Astrocyte (in vitro differentiated cells and primary cell): ENCODE results near the gene UCHL1. TPM values are rescaled to one million over a fixed set of nuclear protein-coding genes. Genes with fewer than 3 reads are reported as not detected.
"Not testable (repeated sequence)": the region's sequence is repeated elsewhere in the genome, so short reads cannot be mapped to it uniquely, and the experiment has no call there.

Experiments used
- DNase-seq: peaks from one replicate; pipeline ENCODE4 v3.0.0-alpha.2; 2010; ENCODE audit warnings: low read depth
- FAIRE-seq: peaks from 2 replicates; lab custom pipeline; 2011; peaks lifted over from hg19 to GRCh38; lab: Jason Lieb, UNC
- H2AFZ ChIP-seq: 2 replicates; pipeline ENCODE4 v1.6.0; 2012; ENCODE audit warnings: low read depth, low read length, inconsistent platforms
- H3K27ac ChIP-seq: 2 replicates; pipeline ENCODE4 v1.5.1; 2011; ENCODE audit warnings: low read depth, low read length, inconsistent platforms
- H3K27me3 ChIP-seq: 2 replicates; pipeline ENCODE4 v1.6.0; 2011; ENCODE audit warnings: low read length, inconsistent platforms; ENCODE audit not compliant: insufficient read depth
- H3K36me3 ChIP-seq: 2 replicates; pipeline ENCODE4 v1.5.1; 2011; ENCODE audit warnings: low read length, inconsistent platforms; ENCODE audit not compliant: insufficient read depth
- H3K4me1 ChIP-seq: 2 replicates; pipeline ENCODE4 v1.5.1; 2011; ENCODE audit warnings: low read length, inconsistent platforms; ENCODE audit not compliant: insufficient read depth
- H3K4me2 ChIP-seq: 2 replicates; pipeline ENCODE4 v1.6.0; 2012; ENCODE audit warnings: low read length, inconsistent platforms
- H3K4me3 ChIP-seq: 2 replicates; pipeline ENCODE4 v1.5.1; 2011; ENCODE audit warnings: low read depth, mild to moderate bottlenecking, low read length, inconsistent platforms; ENCODE audit not compliant: insufficient read depth
- H3K79me2 ChIP-seq: 2 replicates; pipeline ENCODE4 v1.6.0; 2012; ENCODE audit warnings: mild to moderate bottlenecking, low read length, inconsistent platforms; ENCODE audit not compliant: insufficient read depth
- H3K9ac ChIP-seq: 2 replicates; pipeline ENCODE4 v1.6.0; 2012; ENCODE audit warnings: mild to moderate bottlenecking, low read length, inconsistent platforms
- H3K9me3 ChIP-seq: 2 replicates; pipeline ENCODE4 v1.5.1; 2012; ENCODE audit warnings: low read depth, mild to moderate bottlenecking, low read length, inconsistent platforms; ENCODE audit not compliant: insufficient read depth
- H4K20me1 ChIP-seq: 2 replicates; pipeline ENCODE4 v1.6.0; 2012; ENCODE audit warnings: low read length, inconsistent platforms; ENCODE audit not compliant: insufficient read depth
- H3K27ac Mint-ChIP-seq: one replicate; pipeline ENCODE4 v1.8.0; 2021; ENCODE audit warnings: mild to moderate bottlenecking, mixed read lengths; ENCODE audit not compliant: unreplicated experiment
- H3K27me3 Mint-ChIP-seq: one replicate; pipeline ENCODE4 v1.8.0; 2021; ENCODE audit warnings: low read depth, mixed read lengths; ENCODE audit not compliant: unreplicated experiment
- H3K36me3 Mint-ChIP-seq: one replicate; pipeline ENCODE4 v1.8.0; 2021; ENCODE audit warnings: low read depth, mixed read lengths; ENCODE audit not compliant: unreplicated experiment
- H3K4me1 Mint-ChIP-seq: one replicate; pipeline ENCODE4 v1.8.0; 2021; ENCODE audit warnings: low read depth, mixed read lengths; ENCODE audit not compliant: unreplicated experiment
- H3K4me3 Mint-ChIP-seq: one replicate; pipeline ENCODE4 v1.8.0; 2021; ENCODE audit warnings: mild to moderate bottlenecking, moderate library complexity, mixed read lengths; ENCODE audit not compliant: unreplicated experiment
- H3K9me3 Mint-ChIP-seq: one replicate; pipeline ENCODE4 v1.8.0; 2021; ENCODE audit warnings: mild to moderate bottlenecking, mixed read lengths; ENCODE audit not compliant: unreplicated experiment
- EZH2 ChIP-seq: IDR thresholded peaks from 2 replicates; pipeline ENCODE4 v1.6.1; 2012; ENCODE audit warnings: mild to moderate bottlenecking, low read length, inconsistent platforms; ENCODE audit not compliant: insufficient read depth
- total RNA-seq: library from RNA; stranded (reverse); gene quantifications from 2 replicates; pipeline ENCODE4 v1.2.1, GENCODE V29; 2021
- TF ChIP-seq, protein P1 (sequence below): IDR thresholded peaks from 2 replicates; pipeline ENCODE4 v1.5.1; 2011; ENCODE audit warnings: low read depth, mild to moderate bottlenecking, inconsistent platforms, low read length, moderate library complexity; ENCODE audit not compliant: insufficient read depth

UCHL1 gene
- total RNA-seq, 1 donor from 2014 or later, result 1,154 TPM

DNA sequence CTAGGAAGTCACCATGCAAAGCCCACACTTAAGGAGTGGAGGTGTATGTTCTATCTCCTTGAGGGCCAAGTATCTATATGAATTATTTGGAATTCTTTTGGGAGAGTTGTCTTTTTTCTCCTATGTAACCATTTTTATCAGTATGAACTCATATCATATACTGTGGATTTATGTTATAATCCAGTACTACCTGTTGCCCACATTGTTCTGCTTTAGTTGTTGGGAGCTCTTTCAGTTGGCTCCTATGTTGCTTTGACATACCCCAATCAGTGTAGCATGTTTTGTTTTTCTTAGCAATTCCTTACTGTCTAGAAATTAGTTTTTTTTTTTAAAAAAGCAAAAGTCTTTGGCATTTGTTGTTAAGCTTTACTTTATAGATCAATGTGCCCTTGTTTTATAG is 13.0 kb downstream of the UCHL1 start:
- no peak overlapping the region for H3K4me3 ChIP-seq
- no peak overlapping the region for H3K27ac ChIP-seq
- FAIRE-seq (no peak), DNase-seq (no peak)
- no peaks in the 10 kb centered on the region for H3K4me1 ChIP-seq
- TF ChIP-seq, protein P1, sequence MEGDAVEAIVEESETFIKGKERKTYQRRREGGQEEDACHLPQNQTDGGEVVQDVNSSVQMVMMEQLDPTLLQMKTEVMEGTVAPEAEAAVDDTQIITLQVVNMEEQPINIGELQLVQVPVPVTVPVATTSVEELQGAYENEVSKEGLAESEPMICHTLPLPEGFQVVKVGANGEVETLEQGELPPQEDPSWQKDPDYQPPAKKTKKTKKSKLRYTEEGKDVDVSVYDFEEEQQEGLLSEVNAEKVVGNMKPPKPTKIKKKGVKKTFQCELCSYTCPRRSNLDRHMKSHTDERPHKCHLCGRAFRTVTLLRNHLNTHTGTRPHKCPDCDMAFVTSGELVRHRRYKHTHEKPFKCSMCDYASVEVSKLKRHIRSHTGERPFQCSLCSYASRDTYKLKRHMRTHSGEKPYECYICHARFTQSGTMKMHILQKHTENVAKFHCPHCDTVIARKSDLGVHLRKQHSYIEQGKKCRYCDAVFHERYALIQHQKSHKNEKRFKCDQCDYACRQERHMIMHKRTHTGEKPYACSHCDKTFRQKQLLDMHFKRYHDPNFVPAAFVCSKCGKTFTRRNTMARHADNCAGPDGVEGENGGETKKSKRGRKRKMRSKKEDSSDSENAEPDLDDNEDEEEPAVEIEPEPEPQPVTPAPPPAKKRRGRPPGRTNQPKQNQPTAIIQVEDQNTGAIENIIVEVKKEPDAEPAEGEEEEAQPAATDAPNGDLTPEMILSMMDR, result no peak
- no peak for TF ChIP-seq EZH2
- no peaks in the 10 kb centered on the region for H3K79me2 ChIP-seq
- H3K9me3 Mint-ChIP-seq, result no peaks in the 10 kb centered on the region
- no peaks in the 10 kb centered on the region for H3K27me3 Mint-ChIP-seq
- H3K27ac Mint-ChIP-seq, result no peak overlapping the region
- H3K4me2 ChIP-seq, result no peak overlapping the region
- peaks cover 32% of the 10 kb centered on the region for H3K36me3 Mint-ChIP-seq
- no peak overlapping the region for H2AFZ ChIP-seq
- H3K9me3 ChIP-seq, result no peaks in the 10 kb centered on the region
- no peaks in the 10 kb centered on the region for H3K4me1 Mint-ChIP-seq
- no peak overlapping the region for H3K4me3 Mint-ChIP-seq
- H3K27me3 ChIP-seq, result no peaks in the 10 kb centered on the region
- peaks cover 29% of the 10 kb centered on the region for H3K36me3 ChIP-seq
- no peak overlapping the region for H3K9ac ChIP-seq
- H4K20me1 ChIP-seq, result peaks cover 15% of the 10 kb centered on the region

DNA sequence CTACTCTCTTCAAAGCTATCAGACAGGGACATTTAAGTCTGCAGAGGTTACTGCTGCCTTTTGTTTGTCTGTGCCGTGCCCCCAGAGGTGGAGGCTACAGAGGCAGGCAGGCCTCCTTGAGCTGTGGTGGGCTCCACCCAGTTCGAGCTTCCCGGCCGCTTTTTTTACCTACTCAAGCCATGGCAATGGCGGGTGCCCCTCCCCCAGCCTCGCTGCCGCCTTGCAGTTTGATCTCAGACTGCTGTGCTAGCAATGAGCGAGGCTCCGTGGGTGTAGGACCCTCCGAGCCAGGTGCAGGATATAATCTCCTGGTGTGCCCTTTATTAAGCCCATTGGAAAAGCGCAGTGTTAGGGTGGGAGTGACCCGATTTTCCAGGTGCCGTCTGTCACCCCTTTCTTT is 19.2 kb downstream of the UCHL1 start:
- H3K27ac ChIP-seq, H4K20me1 ChIP-seq, DNase-seq, H3K9me3 Mint-ChIP-seq, H3K4me1 ChIP-seq, H3K27me3 ChIP-seq, H3K9me3 ChIP-seq, H3K4me1 Mint-ChIP-seq, FAIRE-seq, H3K4me3 ChIP-seq, H3K4me2 ChIP-seq, H3K9ac ChIP-seq, H3K79me2 ChIP-seq, H3K27ac Mint-ChIP-seq, H3K4me3 Mint-ChIP-seq, H2AFZ ChIP-seq, H3K36me3 ChIP-seq, H3K27me3 Mint-ChIP-seq: not testable (repeated sequence)
- H3K36me3 Mint-ChIP-seq, result peaks cover 19% of the 10 kb centered on the region

DNA sequence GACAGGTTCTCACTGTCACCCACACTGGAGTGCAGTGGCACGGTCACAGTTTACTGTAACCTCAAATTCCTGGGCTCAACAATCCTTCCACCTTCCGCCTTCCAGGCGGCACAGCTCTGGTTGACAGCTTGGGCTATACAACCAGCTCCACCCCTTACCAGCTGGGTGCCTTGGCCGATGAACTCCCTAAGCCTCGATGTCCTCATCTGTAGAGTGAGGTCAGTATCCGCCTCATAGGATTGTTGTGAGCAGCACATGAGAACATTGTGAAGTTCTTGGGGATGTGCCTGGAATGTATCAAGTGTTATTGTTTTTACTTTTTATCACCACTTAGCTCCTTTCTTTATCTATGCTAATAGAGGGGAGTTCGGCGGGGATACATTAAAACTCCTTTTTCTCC is 23.3 kb downstream of the UCHL1 start:
- H3K27me3 ChIP-seq, result no peaks in the 10 kb centered on the region
- H3K4me3 ChIP-seq, result no peak overlapping the region
- H3K79me2 ChIP-seq, result no peaks in the 10 kb centered on the region
- H2AFZ ChIP-seq, result no peak overlapping the region
- H3K9me3 ChIP-seq, result no peaks in the 10 kb centered on the region
- no peak overlapping the region for H3K4me3 Mint-ChIP-seq
- H3K27ac Mint-ChIP-seq, result no peak overlapping the region
- H3K36me3 Mint-ChIP-seq, result peaks cover 9% of the 10 kb centered on the region
- no peak overlapping the region for H3K9ac ChIP-seq
- peak; percentile 24 for DNase-seq
- H3K27ac ChIP-seq, result no peak overlapping the region
- TF ChIP-seq, protein P1, result no peak
- no peak for TF ChIP-seq EZH2
- no peaks in the 10 kb centered on the region for H3K27me3 Mint-ChIP-seq
- no peak for FAIRE-seq
- H4K20me1 ChIP-seq, result no peaks in the 10 kb centered on the region
- no peak overlapping the region for H3K4me2 ChIP-seq
- H3K4me1 Mint-ChIP-seq, result peaks cover 4% of the 10 kb centered on the region
- peaks cover 5% of the 10 kb centered on the region for H3K9me3 Mint-ChIP-seq
- no peaks in the 10 kb centered on the region for H3K36me3 ChIP-seq
- H3K4me1 ChIP-seq, result no peaks in the 10 kb centered on the region
